ENCODE measurements around the gene TJP2.

GRCh38 chr9:69181908-69182353, 7.9 kb downstream of the TJP2 start:
- TF ChIP-seq SMC3 (conservative IDR thresholded peaks at IDR 0.05; ENCODE audit: poor library complexity) (no peak), POLR2AphosphoS5 (IDR thresholded peaks at IDR 0.05) (no peak)

All from neural cell (in vitro differentiated cells).